Left hindlimb (tissue), 1 donor: ENCODE data around the gene PPP3CA.

ENCODE experiments used
- DNase-seq: peaks from one replicate; pipeline ENCODE4 v3.0.0-alpha.2; 2018

Gene PPP3CA

DNA sequence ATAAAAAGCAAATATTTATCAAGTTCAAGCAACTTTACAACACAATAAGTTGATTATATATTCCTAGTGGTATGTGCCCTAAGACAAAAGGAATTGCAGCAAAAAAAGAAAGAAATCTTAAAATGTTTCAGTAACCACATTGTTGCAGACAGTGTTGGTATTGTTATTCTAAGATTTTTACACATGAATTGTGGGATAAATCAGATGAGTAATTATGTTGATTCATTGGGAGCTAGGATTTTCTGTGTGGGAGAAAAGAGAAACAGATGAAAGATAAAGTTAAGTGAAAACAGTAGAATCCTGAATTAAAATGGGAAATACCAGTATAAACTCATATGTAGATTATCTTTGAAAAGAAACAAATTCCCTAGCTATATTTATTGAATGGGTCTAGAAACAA lies 362.4 kb downstream of the PPP3CA start:
- no peak for DNase-seq

DNA sequence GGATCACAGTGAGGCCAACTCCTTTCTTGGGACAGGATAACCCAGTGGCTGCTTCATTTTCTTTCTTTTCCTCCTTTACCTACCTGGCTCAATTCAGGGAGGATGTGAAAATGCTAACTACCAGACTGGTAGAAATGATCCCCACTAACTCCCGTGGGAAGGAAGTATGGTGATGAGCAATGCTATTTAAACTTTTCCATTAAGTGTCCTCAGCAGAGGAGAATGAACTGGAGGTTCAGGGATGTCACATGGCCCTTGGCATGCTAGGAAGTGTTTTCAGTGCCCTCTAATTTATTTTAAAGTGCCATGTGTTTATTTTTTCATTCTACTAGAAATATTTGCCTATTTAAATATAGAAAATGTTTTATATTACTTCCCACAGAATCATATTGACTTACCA lies 363.9 kb downstream of the PPP3CA start:
- DNase-seq, result no peak

DNA sequence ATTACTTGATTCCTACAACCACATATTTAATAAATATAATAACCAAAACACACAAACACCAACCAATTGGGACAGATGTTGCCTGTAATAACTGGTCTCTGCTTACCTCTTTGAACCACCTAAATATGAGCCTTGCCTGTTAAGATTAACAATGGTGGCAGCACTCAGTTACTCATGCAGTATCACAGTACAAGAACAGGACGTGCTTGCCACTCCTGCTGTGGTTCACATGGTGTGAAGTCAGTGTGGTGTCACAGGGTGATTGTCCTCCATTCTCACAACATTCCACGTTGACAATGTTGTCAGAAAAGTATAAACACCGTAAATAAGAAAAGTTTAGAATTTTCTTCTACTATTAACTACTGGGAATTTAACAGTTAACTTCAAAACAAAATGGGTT lies 365.0 kb downstream of the PPP3CA start:
- no peak for DNase-seq

DNA sequence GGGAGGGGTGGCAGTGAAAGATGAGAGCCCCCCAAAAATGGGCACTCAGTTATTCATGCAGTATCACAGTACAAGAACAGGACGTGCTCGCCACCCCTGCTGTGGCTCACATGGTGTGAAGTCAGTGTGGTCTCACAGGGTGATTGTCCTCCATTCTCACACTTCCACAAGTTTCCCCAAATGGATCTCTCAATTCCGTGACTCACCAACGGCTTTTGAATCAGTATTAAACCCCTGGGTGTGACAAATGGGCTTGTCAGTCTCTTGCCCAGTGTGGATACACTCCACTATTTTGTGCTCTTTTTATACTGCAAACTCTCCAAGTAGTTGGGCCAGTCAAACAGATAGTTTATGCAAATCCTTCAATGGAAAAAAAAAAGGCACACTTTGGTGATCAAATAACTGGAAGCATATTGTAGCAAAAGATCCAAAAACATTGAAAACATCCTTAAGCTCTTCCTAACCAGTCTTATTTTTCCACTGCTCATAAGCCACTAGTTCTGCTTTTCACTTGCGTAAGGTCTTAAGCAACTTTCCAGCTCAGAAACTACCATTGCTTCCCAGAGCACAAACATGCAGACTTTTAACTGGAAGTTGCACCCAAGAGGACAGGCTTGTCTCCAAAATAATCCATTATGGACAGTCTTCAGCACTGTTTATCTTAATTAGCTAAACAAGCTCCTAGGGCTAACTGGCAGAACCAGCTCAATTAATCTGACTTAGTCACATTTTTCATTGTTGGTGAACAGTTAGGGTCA lies 365.7 kb downstream of the PPP3CA start:
- DNase-seq, result no peak

DNA sequence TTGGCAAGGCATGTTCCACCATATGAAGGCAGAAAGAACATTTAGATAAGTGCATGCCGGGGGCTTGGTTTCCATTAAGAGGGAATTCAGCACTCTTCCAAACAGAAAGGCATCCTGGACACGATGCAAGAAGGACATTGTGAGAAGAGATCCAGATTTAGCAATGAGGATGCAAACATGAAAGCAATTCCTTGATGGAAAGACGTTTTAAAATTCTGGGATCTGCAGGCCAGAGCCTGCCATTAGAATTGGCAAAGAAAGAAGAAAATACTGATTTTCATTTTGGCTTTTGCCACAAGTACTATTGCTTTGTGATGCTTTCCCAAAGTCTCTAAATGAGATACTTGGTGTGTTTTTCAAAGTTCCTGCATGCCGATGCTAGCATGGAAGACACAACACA lies 367.6 kb downstream of the PPP3CA start:
- DNase-seq, result no peak

DNA sequence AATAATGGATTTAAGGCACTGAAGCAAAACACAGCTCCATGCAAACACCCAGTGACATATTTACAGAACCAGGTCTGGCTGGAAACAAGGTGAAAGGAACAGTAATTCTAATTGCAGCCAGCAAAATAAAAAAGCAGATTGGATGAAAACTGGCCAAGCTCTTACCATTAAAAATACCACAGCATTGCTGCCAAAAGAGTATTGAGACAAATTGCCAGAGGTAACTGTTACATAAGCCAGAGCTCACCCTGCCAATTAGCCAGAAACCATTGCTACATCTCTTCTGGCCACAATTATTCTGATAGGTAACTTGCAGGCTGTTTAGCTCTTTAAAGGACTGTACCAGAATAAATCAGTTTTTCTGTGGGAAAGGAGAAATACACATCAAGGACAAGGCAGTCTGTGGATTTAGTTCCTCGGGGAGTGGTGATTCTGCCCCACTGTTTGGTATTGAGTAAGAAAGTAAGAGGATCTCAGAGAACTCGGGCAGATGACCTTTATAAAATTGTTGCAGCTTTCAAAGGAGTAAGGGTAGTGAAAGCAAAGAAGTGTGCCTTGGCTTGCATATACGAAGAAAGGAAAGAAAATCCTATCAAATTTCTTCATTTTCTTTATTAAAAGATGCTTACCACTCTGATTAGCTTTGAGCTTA lies 369.5 kb downstream of the PPP3CA start:
- no peak for DNase-seq

DNA sequence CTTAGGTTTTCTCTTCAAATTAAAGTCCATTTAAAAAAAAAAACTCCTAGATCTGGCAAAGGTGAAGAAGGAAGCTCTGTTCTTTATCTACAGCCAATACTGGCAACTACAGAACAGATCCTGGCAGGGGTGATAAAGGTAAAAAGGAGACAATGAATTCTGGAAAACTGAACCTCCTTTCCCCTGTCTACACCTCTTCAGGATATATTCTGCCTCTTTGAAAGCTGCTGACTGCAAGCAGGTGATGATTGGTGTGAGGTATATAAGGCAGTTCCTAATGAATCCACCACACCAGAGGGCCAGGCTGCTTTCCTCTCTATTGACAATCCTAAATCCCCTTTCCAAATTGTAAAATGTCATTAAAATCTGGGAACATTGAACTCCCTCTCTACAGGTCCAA lies 370.1 kb downstream of the PPP3CA start:
- no peak for DNase-seq
